Activated naive CD4-positive, alpha-beta T cell treated with anti-CD3 and anti-CD28 coated beads for 36 hours (primary cell): ENCODE data around the gene RERE. TPM values are rescaled to one million over a fixed set of nuclear protein-coding genes. Genes with fewer than 3 reads are reported as not detected.
"Not testable (repeated sequence)": the region's sequence is repeated elsewhere in the genome, so short reads cannot be mapped to it uniquely, and the experiment has no call there.

Experiments
- CTCF ChIA-PET: fragments of 350-600 bp; sonication (Branson Sonifier 250); formaldehyde crosslinking; loops from one replicate; lab custom pipeline; 2021; ENCODE audit warnings: antibody characterized with exemption; lab: Charles Lee
- DNase-seq: peaks from one replicate; pipeline ENCODE4 v3.0.0-alpha.2; 2020
- H3K27ac Mint-ChIP-seq: one replicate; pipeline ENCODE4 v1.8.0; 2021; ENCODE audit warnings: mild to moderate bottlenecking, mixed read lengths
- H3K27me3 Mint-ChIP-seq: one replicate; pipeline ENCODE4 v1.8.0; 2021; ENCODE audit warnings: low read depth, mixed read lengths
- H3K36me3 Mint-ChIP-seq: one replicate; pipeline ENCODE4 v1.8.0; 2021; ENCODE audit warnings: low read depth, mixed read lengths
- H3K4me1 Mint-ChIP-seq: one replicate; pipeline ENCODE4 v1.8.0; 2021; ENCODE audit warnings: low read depth, mixed read lengths
- H3K4me3 Mint-ChIP-seq: one replicate; pipeline ENCODE4 v1.8.0; 2021; ENCODE audit warnings: mild to moderate bottlenecking, moderate library complexity, mixed read lengths
- H3K9me3 Mint-ChIP-seq: one replicate; pipeline ENCODE4 v1.8.0; 2021; ENCODE audit warnings: mixed read lengths
- intact Hi-C: fragments of 100-400 bp; cut with micrococcal nuclease; formaldehyde crosslinking; loops from one replicate; pipeline ENCODE4 v1.15.1; 2023
- total RNA-seq, 2 experiments: library from RNA; stranded (reverse); gene quantifications; one replicate each; pipeline ENCODE4 v1.2.3, GENCODE V29; 2021

Gene RERE
- total RNA-seq, 2 experiments from 2014 or later: 46.4 to 47.6 TPM

GRCh38 chr1:8386247-8386646 is 431.2 kb downstream of the RERE start:
- no peaks in the 10 kb centered on the region for H3K27me3 Mint-ChIP-seq
- peaks cover 19% of the 10 kb centered on the region for H3K36me3 Mint-ChIP-seq
- intact Hi-C loops: no loop called here
- H3K4me1 Mint-ChIP-seq: peaks cover 79% of the 10 kb centered on the region
- H3K4me3 Mint-ChIP-seq: no peak overlapping the region
- DNase-seq: no peak
- no peaks in the 10 kb centered on the region for H3K9me3 Mint-ChIP-seq
- no peak overlapping the region for H3K27ac Mint-ChIP-seq
- CTCF ChIA-PET: interaction anchor here (1.1 kb wide), 1 partner anchor 8 kb away, joined by 4 read pairs; no protein-coding TSS in a partner anchor

GRCh38 chr1:8384577-8384976 is 432.9 kb downstream of the RERE start:
- H3K4me1 Mint-ChIP-seq: peaks cover 77% of the 10 kb centered on the region
- CTCF ChIA-PET: no interaction called here
- H3K36me3 Mint-ChIP-seq: peaks cover 15% of the 10 kb centered on the region

DNA sequence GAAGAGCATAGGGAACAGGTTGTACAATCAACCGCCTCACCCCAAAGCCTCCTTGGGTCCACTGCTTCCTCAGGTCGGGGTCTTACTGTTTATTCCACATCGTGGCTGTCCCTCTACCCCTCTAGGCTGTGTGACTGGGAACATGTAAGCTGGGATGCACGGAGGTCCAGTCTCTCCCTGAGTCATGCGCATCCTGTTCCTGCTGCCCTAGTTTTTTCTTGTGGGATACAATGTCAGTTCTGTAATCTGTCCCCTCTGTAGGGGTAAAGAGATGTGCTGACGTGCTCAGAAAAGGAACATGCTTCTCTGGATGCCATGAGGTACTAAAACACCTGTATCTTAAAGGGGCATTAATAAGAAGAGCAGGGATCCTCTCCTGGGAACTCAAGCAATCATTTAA is 433.4 kb downstream of the RERE start:
- intact Hi-C loops: no loop called here
- Mint-ChIP-seq H3K27ac (peak overlapping the region; percentile 54), H3K27me3 (no peaks in the 10 kb centered on the region), H3K36me3 (peaks cover 13% of the 10 kb centered on the region), H3K4me1 (peaks cover 77% of the 10 kb centered on the region), H3K9me3 (no peaks in the 10 kb centered on the region), H3K4me3 (no peak overlapping the region)
- DNase-seq: no peak
- CTCF ChIA-PET: no interaction called here

More at GRCh38 chr1:8384577-8384976, 432.9 kb downstream of the RERE start:
- no peaks in the 10 kb centered on the region for H3K9me3 Mint-ChIP-seq
- H3K27me3 Mint-ChIP-seq: no peaks in the 10 kb centered on the region
- H3K4me3 Mint-ChIP-seq: no peak overlapping the region
- intact Hi-C loops: no loop called here
- peak overlapping the region; percentile 54 for H3K27ac Mint-ChIP-seq
- no peak for DNase-seq

GRCh38 chr1:8382608-8383505 is 434.6 kb downstream of the RERE start:
- no peaks in the 10 kb centered on the region for H3K9me3 Mint-ChIP-seq
- H3K27me3 Mint-ChIP-seq: no peaks in the 10 kb centered on the region
- peak overlapping the region; percentile 86 for H3K27ac Mint-ChIP-seq
- DNase-seq: no peak
- intact Hi-C loops: no loop called here
- H3K4me3 Mint-ChIP-seq: peak overlapping the region; percentile 55
- peaks cover 83% of the 10 kb centered on the region for H3K4me1 Mint-ChIP-seq
- CTCF ChIA-PET: interaction anchor here (0.9 to 2.1 kb wide), 4 partner anchors 8 to 344 kb away, joined by 3 to 7 read pairs (median 4); no protein-coding TSS in a partner anchor
- peaks cover 8% of the 10 kb centered on the region for H3K36me3 Mint-ChIP-seq

- Mint-ChIP-seq H3K27ac (no peak overlapping the region), H3K4me1 (peaks cover 81% of the 10 kb centered on the region), H3K27me3 (no peaks in the 10 kb centered on the region), H3K9me3 (no peaks in the 10 kb centered on the region), H3K4me3 (no peak overlapping the region), H3K36me3 (peaks cover 10% of the 10 kb centered on the region)
- no peak for DNase-seq
- intact Hi-C loops: no loop called here
- CTCF ChIA-PET: interaction anchor here (0.7 to 2.1 kb wide), 5 partner anchors 9 to 389 kb away, joined by 3 to 7 read pairs (median 4); no protein-coding TSS in a partner anchor
These were observed 435.4 kb downstream of the RERE start for GRCh38 chr1:8382051-8382505.

DNA sequence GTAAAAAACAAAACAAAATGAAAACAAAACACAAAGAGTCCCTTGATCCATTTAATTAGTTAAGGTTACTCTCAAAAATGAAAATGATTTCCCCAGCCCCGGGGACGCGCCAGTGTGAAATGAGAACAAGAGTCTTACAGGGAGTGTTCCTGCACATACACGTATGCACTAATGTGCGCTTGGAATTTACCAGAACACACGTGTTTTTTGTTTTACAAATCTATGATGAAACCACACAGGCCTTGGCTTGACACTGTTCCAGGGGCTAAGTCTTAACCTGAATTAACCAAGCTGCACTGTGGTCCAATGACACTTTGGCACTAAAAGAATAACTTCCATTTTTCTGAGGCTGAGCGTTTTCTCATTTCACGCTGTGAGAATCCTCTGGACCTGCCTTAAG is 435.8 kb downstream of the RERE start:
- H3K9me3 Mint-ChIP-seq: no peaks in the 10 kb centered on the region
- intact Hi-C loops: no loop called here
- CTCF ChIA-PET: interaction anchor here (0.7 to 2.1 kb wide), 4 partner anchors 9 to 389 kb away, joined by 3 to 7 read pairs (median 4); no protein-coding TSS in a partner anchor
- no peaks in the 10 kb centered on the region for H3K27me3 Mint-ChIP-seq
- H3K36me3 Mint-ChIP-seq: peaks cover 10% of the 10 kb centered on the region
- H3K4me1 Mint-ChIP-seq: peaks cover 78% of the 10 kb centered on the region
- no peak overlapping the region for H3K27ac Mint-ChIP-seq
- DNase-seq: no peak
- no peak overlapping the region for H3K4me3 Mint-ChIP-seq

DNA sequence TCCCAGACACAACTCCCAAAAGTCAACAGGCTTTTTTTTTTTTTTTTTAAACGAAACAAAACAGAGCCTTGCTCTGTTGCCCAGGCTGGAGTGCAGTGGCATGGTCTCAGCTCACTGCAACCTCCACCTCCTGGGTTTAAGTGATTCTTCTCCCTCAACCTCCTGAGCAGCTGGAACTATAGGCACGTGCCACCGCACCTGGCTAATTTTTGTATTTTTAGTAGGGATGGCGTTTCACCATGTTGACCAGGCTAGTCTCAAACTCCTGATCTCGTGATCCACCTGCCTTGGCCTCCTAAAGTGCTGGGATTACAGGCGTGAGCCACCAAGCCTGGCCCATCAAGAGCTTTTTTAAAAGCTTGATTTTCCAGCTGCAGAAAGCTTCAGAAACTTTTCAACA is 437.1 kb downstream of the RERE start:
- H3K9me3 Mint-ChIP-seq, intact Hi-C loops, H3K4me3 Mint-ChIP-seq, H3K36me3 Mint-ChIP-seq, H3K27ac Mint-ChIP-seq, H3K27me3 Mint-ChIP-seq, DNase-seq: not testable (repeated sequence)
- H3K4me1 Mint-ChIP-seq: peaks cover 78% of the 10 kb centered on the region
- CTCF ChIA-PET: interaction anchor here (0.6 kb wide), 2 partner anchors 11 to 838 kb away, joined by 4 read pairs; no protein-coding TSS in a partner anchor

DNA sequence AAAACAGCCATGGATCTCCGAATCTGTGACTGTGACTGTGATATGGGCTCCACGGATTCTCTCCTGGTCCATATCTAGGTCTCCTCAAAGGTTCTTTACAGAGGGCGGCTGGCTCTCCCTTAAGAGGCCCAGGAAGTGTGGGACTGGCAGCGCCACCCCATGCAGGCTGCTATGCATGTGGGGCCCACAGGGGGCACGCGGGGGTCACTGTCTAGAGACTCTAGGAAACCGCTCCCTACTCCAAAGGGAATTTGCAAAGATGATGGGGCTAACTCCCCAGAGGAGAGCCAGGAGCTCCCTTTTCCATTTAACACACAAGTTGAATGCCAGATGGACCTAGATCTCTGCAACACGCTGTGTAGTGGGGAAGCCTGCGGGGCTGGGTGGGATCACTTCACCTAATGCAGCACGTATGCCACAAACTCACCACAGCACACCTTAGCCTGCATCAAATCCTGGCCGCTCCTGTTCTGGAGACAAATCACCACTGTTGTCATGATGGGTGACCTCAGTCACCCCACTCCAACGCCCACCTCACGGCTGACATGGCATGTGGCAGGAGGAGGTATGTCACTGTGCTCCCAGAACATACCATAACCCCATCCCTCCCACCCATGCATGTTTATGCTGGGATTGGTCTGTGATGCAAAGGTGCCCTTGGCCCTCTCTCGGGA is 437.8 kb downstream of the RERE start:
- Mint-ChIP-seq H3K4me3 (no peak overlapping the region), H3K9me3 (no peaks in the 10 kb centered on the region), H3K4me1 (peaks cover 76% of the 10 kb centered on the region), H3K36me3 (peaks cover 7% of the 10 kb centered on the region), H3K27ac (no peak overlapping the region), H3K27me3 (no peaks in the 10 kb centered on the region)
- intact Hi-C loops: no loop called here
- CTCF ChIA-PET: no interaction called here
- DNase-seq: no peak

DNA sequence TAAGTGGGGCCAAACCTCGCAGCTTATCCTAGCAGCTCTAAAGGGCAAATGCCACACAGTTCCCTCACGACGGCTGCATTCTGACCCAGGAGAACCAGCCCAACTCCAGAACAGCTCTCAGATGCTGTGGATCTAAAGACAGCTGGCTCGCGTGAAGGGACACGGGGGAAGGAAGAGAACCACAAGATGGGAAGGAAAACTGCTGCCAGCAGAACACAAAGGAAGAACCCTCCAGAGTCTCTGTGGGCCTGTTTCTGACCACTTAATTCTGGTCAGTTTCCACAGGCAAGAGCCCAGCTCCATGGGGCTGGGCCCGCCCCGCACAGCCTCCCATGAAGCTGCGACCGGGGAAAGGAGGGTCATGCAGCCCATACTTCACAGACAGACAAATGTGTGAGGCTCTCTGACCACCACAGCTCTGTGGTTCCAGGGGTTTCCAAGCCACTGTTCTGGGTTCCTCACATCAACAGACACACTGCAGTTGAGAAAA is 438.4 kb downstream of the RERE start:
- CTCF ChIA-PET: no interaction called here
- Mint-ChIP-seq H3K36me3 (peaks cover 7% of the 10 kb centered on the region), H3K9me3 (no peaks in the 10 kb centered on the region), H3K4me1 (peaks cover 75% of the 10 kb centered on the region), H3K27me3 (no peaks in the 10 kb centered on the region), H3K4me3 (no peak overlapping the region), H3K27ac (no peak overlapping the region)
- intact Hi-C loops: no loop called here
- DNase-seq: no peak

DNA sequence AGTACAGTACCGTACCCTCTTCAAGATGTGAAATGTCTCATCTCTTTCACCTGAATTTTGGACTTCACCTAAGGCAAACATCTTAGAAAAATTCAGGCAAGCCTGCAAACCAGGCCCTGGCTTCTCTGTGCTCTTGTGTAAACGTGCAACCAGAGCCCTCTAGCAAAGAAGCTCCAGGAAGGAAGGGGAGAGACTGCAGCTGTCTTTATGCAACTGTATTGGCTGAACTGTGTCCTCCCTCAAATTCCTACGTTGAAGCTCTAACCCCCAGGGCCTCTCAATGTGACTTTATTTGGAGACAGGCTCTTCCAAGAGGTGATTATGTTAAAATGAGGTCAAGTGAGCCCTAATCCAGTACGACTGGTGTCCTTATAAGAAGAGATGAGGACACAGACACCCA is 439.3 kb downstream of the RERE start:
- CTCF ChIA-PET: interaction anchor here (0.7 kb wide), 1 partner anchor 9 kb away, joined by 4 read pairs; no protein-coding TSS in a partner anchor
- intact Hi-C loops: no loop called here

DNA sequence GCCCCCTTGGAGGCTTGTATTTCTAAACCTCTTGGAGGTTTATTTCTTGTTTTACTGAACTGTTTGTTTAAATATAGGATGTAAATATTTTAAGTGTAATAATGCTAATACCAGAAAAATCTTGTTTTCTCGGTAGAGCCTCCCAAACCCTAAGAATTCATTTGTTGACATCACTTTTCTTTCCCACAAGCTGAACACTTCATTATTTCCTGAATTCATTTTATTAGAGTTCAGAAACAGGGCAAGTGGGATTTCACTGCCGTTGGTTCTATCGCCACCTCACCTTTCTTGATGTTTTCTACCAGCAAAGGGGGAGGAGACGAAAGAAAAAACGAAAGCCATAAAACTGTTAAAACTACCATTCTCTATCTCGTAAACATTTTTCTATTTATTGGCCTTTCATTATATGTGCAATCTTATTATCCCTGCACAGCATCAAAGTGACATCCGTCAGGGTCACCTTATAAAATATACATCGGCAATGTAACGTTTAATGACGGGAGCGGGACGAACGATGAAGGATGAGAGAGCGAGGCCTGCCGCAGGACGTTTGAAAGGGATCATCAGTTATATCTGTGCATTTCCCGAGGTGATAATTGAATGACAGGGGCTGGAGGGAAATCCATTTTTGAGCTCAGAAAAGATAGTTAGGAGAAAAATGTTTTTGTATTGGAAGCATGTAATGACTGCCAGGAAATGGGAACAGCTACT is 440.0 kb downstream of the RERE start:
- CTCF ChIA-PET: interaction anchor here (0.6 kb wide), 1 partner anchor 29 kb away, joined by 3 read pairs; no protein-coding TSS in a partner anchor
- Mint-ChIP-seq H3K36me3 (peaks cover 3% of the 10 kb centered on the region), H3K27ac (no peak overlapping the region), H3K27me3 (no peaks in the 10 kb centered on the region), H3K9me3 (no peaks in the 10 kb centered on the region), H3K4me3 (no peak overlapping the region), H3K4me1 (peaks cover 66% of the 10 kb centered on the region)
- intact Hi-C loops: no loop called here
- no peak for DNase-seq

More for the DNA sequence above, 439.3 kb downstream of the RERE start:
- Mint-ChIP-seq H3K27ac (no peak overlapping the region), H3K4me3 (no peak overlapping the region), H3K9me3 (no peaks in the 10 kb centered on the region), H3K27me3 (no peaks in the 10 kb centered on the region), H3K4me1 (peaks cover 72% of the 10 kb centered on the region), H3K36me3 (peaks cover 6% of the 10 kb centered on the region)
- no peak for DNase-seq
